NCI-H1417 (cell line): ENCODE measurements around the gene NPHP4.

Experiments used
- DNase-seq, 3 experiments: peaks; one replicate each; lab custom pipeline; 2025; lab: John Stamatoyannopoulos, UW

NPHP4 gene

DNA sequence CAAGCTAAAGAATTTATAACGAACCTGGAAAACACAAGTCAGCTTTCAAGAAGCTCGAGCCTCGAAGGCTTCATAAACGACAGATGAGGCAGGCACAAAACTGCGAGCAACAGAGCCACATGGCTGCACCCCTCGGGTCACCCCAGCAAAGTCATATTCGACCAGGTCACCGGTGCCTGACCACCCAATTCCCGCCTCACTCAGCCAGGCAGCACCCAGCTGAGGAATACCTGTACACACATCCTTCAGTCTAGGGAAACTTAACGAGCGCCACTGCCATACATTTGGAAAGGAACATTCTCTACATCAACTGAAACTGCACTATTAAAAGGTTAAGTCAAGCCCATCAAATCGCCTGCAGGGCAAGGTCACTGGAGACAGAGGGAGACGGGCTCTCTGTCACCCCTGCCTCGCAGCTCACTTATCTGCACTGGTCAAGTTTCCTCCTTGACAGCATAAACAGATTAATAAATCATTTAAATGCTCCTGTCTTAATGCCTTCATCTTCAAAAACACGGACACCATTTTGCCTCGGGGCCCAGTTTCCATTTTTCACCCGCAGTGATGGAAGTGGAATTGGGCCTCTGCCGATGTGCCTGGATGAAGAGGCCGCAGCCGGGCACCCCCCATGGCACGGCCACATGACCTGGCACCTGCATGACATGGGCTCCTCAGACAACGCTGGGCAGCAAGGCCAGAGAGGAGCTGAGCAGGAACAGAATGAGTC lies 20.6 kb downstream of the NPHP4 start:
- DNase-seq = peak in 2 of 3 experiments; percentile 56 to 74

DNA sequence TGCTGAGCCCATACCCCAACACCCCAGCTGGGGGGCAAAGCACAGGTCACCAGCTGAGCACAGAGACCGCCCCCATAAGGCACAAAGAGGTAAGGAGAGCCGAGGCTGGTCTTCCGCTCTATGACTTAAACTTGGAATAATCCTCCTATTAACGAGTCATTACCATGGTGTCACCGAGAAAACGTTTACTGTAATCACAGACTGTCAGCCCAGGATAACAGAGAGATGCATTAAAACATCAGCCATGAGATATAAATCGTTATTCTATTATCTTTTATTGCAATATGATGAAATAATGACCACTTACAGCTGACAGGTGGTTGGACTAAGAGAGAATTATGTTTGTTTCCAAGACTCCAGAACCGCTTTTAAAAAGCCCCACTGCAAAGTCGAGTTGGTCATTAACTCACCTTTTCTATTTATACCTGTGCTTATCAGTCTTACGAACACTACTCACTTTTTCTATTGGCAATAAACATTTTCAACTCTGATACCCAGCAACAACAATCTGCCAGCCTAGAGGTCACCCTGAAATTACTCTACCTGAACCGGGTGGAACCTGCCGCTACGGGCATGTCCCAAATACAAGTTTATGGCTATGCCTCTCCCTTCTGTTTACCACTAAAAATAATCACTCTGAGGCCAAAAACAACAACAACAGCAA lies 21.5 kb downstream of the NPHP4 start:
- peak; percentile 36 to 92 (median 69) for DNase-seq

DNA sequence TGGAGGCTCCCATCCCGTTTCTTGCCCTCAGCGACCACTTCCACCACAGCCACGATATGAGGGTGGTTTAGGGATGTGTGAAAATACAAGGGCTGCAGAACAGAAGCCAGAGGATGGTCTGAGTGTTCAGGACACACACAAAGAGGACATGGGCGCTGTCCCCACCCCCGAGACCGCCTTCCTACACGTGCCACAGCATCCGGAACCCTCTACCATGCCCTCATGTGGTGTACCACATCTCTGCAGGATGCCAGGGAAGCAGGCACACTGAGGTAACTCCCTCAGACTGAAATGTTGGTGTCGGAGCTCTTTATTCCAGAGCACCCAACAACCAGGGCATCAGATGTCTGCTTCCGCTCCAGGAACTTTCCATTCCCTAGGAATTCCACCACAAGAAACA lies 23.1 kb downstream of the NPHP4 start:
- DNase-seq = no peak

DNA sequence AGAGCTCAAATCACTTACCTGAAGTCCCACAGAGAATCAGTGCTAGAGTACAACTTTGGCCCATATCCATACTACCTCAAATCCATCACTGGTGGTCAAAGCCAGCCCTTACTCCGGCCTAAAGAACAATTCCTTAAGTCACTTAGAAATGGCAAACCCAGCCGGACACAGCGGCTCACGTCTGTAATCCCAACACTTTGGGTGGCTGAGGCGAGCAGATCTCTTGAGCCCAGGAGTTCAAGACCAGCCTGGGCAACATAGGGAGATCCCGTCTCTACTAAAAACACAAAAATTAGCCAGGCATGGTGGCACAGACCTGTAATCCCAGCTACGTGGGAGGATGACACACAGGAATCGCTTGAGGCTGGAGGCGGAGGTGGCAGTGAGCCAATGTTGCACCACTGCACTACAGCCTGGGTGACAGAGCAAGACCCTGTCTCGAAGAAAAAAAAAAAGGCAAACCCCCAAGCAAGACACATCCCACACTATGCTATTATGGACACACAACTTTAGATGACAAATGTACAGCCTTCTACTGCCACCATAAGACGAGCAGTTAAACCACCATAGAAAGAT lies 24.0 kb downstream of the NPHP4 start:
- no peak for DNase-seq

DNA sequence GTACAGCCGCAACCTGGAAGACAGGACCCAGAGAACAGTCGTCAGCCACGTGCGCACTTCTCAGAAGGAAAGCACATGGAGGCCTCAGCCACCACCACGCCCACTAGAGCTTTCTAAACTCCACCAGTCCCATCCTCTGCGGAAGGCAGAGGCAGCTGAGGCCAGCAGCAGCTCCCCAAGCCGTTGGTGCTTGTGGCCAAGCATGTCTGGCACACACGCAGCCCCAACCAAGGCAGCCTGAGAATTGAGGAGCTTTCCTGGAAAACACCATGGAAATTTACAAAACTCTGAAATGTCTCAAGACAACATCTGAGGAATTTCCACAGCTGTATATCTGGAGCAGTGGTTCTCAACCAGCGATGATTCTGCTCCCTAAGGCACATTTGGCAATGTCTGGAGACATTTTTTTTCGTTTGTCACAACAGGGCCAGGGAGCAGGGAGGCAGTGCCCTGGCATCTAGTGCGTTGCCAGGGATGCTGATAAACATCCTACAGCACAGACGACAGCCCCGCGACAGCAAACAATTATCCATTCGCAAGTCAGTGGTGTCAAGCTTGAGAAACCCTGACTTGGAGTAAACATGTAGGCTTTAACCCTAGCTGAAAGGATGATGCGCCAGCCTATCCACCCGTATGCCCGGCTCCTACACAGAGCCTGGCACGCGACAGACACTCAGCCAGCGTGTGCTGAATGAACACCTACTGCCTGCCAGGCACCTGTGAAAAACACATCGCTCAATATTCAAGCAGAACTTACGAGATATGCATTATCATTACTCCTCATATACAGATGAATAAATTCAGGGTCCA lies 24.7 kb downstream of the NPHP4 start:
- no peak for DNase-seq

DNA sequence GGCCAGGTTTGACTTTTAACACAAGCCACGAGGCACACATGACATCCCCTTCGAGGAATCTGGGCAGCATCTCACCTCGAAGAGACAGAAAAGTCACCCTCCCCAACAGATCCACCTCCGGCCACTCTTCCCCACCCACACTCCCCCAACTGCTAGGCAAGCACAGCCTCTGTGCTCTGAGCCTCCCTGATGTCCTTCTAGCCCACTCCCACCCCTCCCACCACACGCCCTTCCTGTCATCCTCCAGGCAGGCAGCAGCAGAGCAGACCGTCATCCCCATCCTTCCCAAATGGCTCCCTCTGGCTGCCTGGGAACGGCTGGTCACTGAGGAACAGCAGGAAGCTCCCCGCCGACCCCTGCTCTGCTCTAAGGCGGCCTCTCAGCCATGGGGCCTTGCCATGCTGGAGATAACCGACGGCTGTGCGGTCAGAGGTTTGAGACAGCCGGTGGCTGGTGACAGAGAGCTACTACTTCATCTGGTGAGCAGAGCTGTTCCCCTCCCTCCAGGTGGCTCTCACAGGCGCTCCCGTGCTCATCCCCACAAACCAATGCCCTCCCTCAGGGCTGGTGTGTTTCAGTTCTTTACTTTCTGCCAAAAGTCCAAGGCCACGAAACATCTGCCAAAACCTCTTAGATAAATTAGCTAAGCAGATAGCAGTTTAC lies 25.6 kb downstream of the NPHP4 start:
- DNase-seq = no peak

DNA sequence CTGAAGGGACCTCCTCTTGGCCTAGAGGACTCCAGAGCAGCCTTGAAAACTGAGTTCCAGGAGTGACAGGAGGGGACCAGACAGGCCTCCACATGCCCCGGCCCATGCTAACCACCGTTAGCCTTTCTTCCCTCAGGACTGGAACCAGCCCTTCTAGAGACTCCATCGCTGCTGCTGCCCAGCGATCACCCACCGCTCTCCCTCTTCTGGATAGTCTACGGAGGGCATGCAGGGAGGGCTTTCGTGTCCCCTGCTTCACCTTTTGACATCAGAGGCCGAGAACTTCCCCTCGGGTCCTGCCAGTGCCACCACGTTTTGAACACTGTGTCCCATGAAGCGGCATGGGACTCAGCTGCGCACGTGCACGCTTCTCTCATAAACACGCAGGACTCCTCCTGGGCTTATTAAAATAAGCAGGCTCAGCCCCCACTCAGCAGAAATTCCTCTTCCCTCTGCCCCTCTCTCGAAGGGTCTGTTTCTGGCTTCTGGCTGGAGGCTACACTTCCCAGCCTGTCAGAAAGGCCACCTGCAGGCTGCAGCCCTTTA lies 26.6 kb downstream of the NPHP4 start:
- DNase-seq = no peak

DNA sequence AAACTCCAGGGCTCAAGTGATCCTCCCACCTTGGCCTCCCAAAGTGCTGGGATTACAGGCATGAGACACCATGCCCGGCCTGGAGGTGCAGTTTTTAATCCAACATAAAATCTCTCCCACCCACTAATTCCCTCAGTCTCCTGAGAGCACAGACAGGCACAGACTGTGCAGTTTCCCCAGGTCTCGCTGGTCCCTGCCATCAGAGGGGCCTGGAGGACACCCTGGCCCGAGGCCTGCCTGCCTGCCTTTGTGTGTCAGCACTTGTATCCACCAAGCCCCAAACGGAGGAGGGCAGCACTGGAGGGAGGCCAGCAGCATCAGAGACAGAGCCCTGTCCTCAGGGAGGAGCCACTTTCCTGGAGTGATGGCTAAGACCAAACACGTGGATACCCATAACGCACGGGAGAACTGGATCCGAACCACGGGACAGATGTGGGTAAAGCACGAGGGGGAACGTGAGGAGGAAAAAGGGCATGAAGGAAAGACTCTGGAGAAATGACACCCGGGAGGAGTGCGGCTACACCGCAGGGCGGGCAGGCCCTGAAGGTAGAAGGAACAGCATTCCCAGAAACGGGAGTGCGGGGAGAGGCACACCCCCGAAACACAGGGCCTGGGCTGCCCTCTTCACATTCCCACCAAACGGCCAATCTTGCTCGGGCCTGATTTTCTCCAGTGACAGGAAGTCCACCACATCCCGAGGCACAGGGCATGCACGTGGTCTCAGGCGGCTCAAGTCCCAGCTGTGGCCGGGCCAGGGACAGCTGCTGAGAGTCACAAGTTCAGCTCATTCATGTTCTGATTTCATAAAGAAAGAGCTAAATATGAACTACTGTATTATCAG lies 29.7 kb downstream of the NPHP4 start:
- no peak for DNase-seq

DNA sequence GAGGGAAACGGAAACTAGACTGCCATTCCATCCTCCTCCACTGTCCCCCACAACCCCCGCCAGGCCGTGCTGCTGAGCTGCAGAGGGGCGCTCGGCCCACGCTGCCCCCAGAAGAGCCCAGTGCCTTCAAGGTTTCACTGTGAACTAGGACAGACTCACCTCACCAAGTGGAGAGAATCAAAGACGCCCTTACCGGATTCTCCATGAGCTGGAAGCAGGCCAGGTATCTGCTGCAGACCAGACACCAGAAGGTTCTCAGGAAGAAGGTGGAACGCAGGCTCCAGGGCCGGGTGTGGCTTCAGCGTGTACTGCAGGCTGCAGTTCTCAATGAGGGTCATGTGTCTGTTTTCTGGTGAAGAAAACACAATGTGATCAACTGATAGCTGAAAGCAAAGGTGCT lies 30.6 kb downstream of the NPHP4 start:
- peak in 1 of 3 experiments; percentile 22 for DNase-seq

DNA sequence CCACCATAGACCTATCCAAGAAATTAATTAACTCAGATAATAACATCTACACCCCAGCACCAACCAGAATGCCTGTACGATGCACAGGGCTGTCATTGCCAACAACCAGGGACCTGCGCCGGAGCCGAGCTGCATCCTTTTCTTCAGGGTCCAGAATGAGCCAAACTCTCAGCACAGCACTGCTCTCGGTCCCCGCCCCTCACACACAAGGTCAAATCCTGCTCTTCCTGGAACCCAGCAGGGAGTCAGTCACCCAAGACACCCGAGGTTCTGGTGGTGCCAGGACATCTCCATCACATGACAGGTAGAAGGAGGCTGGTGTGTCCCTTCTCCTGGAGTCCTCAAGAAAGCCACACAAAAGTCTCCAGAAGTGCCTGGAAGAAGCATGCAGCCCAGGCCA lies 31.9 kb downstream of the NPHP4 start:
- no peak for DNase-seq

DNA sequence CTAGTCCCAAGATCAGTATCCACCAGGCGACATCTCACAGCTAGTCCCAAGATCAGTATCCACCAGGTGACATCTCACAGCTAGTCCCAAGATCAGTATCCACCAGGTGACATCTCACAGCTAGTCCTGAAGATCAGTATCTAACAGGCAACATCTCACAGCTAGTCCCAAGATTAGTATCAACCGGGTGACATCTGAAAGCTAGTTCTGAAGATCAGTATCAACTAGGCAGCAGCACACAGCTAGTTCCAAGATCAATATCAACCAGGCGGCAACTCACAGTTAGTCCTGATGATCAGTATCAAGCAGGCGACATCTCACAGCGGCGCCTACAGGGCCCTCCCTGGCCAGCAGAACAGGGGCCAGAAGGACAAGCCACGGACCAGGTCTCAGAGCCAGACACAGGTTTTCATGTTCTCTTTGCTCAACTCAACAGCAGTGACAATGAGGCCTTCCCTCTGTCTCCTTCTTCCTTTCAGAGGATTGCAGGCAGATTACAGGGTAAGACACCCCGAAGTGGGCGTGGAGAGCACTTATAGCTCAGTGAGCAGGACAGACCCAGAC lies 32.5 kb downstream of the NPHP4 start:
- no peak for DNase-seq

DNA sequence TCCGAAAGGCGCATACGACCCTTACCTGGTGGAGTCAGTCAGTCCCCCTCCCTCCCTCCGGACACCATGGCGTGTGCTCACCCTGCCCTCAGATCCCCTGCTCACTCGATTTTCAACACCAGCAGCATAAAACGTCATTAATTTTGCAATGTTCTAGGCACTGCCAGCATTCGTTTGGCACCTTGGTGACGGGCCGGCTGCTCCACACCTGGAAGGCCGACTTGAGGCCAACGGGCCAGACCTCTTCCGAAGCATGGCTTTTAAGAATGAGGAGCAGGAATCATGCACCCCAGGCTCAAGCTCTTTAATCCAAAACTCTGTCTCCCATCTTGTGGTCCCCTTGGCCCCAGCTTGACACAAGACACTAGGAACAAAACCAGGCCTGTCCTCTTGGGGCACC lies 33.1 kb downstream of the NPHP4 start:
- DNase-seq = no peak

DNA sequence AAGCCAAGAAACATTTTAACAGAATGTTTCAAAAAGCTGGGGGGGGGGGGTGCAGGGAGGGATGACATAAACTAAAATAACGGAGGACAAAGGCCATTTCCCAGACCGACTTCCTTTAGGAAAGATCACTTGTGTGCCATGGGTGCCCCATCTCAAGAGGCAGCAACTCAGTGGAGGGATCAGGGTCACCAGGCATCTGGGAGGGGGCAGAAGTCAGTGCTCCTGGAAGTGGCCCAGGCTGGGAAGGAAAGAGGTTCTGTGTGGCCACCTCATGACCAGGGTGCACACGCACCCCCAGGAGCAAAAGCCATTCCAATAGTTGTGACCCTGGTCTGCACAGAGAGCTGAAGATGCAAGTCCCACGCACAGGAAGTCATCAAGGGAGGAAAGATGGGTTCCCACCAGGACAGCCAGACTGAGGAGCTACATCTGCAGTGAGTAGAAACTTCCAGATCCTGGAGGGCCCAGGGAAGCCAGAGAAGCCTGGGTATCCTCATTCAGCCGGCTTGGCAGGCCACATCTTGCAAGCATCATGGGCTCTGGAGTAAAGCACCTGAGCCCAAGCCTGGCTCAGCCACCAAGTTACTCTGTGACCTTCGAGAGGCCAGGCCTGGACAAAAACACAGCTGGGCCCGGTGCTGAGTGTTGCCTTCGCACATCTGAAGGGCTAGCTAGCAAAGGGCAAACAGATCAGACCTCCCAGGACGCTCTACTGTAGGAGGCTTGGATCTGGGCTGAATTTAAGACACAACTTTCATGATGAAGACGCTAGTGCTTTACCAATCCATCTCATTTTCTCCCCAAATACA lies 36.0 kb downstream of the NPHP4 start:
- DNase-seq = no peak

DNA sequence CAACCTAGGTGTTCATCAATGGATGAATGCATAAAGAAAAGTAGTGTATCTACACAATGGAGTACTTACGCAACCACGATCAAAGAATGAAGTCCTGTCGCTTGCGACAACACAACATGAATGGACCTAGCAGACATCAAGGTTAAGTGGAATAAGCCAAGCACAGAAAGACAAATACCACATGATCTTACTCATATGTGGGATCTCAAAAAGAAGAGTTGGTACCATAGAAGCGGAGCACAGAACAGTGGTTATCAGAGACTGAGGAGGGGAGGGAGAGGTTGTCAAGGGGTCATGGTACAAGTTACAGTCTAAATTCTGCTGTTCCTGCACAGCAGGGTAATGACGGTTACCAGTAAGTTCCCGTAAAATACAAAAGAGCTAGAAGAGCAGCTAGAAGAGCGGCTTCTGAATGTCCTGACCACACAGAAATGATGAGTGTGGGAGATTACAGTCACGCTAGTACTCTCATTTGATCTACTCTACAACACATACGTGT lies 36.7 kb downstream of the NPHP4 start:
- DNase-seq = no peak

DNA sequence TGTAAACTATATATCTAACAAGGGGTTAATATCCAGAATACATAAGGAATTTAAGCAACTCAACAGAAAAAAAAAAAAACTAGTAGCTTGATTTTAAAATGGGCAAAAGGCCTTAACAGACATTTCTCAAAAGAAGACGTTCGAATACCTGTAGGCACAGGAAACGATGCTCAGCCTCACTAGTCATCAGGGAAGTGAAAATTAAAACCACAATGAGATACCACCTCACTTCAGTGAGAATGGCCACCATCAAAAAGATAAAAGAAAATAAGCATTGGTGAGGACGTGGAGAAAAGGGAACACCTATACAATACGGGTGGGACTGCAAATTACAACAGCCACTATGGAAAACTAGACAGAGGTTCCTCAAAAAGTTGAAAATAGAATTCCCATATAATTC lies 37.3 kb downstream of the NPHP4 start:
- no peak for DNase-seq

DNA sequence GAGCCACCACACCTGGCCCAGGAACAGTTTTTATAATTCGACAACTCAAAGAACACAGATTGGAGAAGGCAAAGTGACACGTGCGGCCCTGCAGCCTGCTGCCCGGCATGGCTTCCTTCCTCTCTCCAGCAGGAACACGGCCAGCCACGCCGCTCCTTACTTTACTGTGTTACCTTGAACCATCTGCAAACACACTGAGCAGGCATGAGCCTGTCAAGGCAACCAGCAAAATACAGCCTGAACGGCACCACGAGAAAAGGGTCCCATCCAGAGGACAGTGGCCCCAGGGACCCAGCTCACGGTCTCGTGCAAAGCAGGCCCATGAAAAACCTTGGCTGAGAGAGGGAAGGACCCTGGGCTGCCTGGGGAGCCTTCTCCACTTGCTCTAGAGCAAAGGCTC lies 38.8 kb downstream of the NPHP4 start:
- no peak for DNase-seq

DNA sequence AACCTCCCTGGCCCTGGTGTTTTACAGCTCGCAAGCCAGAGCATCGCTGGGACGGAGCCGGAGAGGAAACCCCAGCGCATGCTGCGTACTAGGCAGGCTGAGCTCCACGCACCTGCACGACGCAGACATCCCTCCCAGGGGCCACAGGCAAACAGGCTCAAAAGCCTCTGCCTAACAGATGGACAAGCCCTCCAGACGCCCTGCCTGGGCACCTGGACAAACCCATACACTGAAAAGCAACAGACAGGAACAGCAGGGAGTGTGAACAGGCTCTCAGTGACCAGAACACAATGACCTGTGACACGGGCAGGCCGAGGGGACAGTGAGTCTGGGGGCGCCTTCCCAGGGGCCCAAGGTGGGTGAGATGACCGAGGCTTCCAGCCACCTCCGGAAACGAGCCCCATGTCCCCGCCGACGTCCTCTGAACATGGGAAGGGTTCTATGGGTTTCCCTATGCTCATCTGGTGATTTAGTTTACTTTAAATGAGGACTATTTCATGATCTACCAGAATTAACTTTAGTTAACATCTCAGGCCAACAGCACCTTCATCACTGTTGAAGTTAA lies 40.3 kb downstream of the NPHP4 start:
- no peak for DNase-seq

DNA sequence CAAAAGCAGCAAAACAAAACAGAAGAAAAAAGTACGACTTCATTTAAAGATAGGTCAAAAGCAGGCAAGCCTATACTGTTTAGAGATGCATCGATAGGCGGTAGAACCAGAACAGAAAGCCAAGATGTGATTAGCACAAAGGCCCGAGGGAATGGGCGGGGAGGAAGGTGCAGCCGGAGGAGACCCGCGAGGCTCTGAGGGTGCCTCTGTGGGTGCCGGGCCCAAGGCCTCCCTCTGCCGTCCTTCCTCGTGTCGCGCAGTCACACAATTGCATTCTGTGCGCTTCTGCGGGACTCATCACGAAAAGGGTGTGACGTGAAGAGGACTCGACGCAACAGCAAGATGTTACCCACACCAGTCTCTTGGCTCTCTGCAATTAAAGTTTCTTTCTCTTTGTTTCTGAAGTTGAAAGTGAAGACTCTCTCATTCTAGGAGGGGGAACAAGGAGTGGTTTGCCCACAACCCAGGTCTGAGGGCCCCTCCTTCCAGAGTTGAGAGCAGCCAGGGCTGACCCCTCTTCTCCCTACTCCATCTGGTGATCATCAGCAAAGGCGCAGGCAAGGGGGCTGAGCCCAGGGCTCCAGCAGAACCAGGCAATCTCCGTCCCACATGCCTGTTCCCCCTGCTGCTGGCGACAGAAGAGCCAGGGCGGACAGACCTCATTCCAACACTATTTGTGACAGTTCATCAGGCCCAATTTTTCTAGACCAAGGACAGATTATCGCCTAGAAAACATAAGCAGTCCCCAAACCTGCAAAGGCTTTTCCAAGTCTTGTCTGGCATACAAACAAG lies 41.0 kb downstream of the NPHP4 start:
- no peak for DNase-seq
